ENCODE measurements around the gene SOX15.
"Not testable (repeated sequence)": the region's sequence is repeated elsewhere in the genome, so short reads cannot be mapped to it uniquely, and the experiment has no call there.

SOX15 gene

GRCh38 chr17:7589891-7590691 is at the start of gene SOX15:
SOX15 (minus strand) TSS chr17:7590094; CDS start chr17:7589676, 418 bp downstream.
- peak; percentile 55 for DNase-seq (ENCODE audit: low spot score)

- DNase-seq (ENCODE audit: low spot score): no peak
These were observed 46.3 kb upstream of the SOX15 start for GRCh38 chr17:7636163-7636562.

- DNase-seq (ENCODE audit: low spot score): peak; percentile 80
These were observed 44.5 kb upstream of the SOX15 start for GRCh38 chr17:7634384-7634783.

- DNase-seq (ENCODE audit: low spot score): no peak
These were observed 43.2 kb upstream of the SOX15 start for GRCh38 chr17:7633093-7633492.

- DNase-seq (ENCODE audit: low spot score): peak; percentile 75
These were observed 42.6 kb upstream of the SOX15 start for GRCh38 chr17:7632492-7632894.

GRCh38 chr17:7631398-7632380 is 41.8 kb upstream of the SOX15 start:
- no peak for DNase-seq (ENCODE audit: low spot score)

- DNase-seq (ENCODE audit: low spot score): no peak
These were observed 40.2 kb upstream of the SOX15 start, which contains the start of gene SHBG for GRCh38 chr17:7629939-7630571. SHBG (plus strand) TSS chr17:7630135; CDS start chr17:7630173, 38 bp downstream.

- DNase-seq (ENCODE audit: low spot score): peak; percentile 100
These were observed 37.6 kb upstream of the SOX15 start, which contains the start of gene SAT2 for GRCh38 chr17:7627250-7628121. SAT2 (minus strand) TSS chr17:7627821; CDS start chr17:7627635, 186 bp downstream.

GRCh38 chr17:7626956-7627249 is 37.0 kb upstream of the SOX15 start:
- no peak for DNase-seq (ENCODE audit: low spot score)

- DNase-seq (ENCODE audit: low spot score): no peak
These were observed 36.4 kb upstream of the SOX15 start for GRCh38 chr17:7626307-7626706.

GRCh38 chr17:7625749-7626148 is 35.9 kb upstream of the SOX15 start:
- not testable (repeated sequence) for DNase-seq (ENCODE audit: low spot score)

GRCh38 chr17:7623661-7624060 is 33.8 kb upstream of the SOX15 start:
- no peak for DNase-seq (ENCODE audit: low spot score)

GRCh38 chr17:7620835-7621234 is 30.9 kb upstream of the SOX15 start:
- no peak for DNase-seq (ENCODE audit: low spot score)

GRCh38 chr17:7618608-7619007 is 28.7 kb upstream of the SOX15 start:
- DNase-seq (ENCODE audit: low spot score): no peak

GRCh38 chr17:7615265-7615747 is 25.4 kb upstream of the SOX15 start:
- DNase-seq (ENCODE audit: low spot score): no peak

GRCh38 chr17:7614425-7615264 is 24.8 kb upstream of the SOX15 start, which contains the start of gene FXR2:
FXR2 (minus strand) TSS chr17:7614897; CDS start chr17:7614532, 365 bp downstream.
- DNase-seq (ENCODE audit: low spot score): peak; percentile 99

- DNase-seq (ENCODE audit: low spot score): peak; percentile 58
These were observed 24.0 kb upstream of the SOX15 start for GRCh38 chr17:7613769-7614424.

- no peak for DNase-seq (ENCODE audit: low spot score)
These were observed 22.4 kb upstream of the SOX15 start for GRCh38 chr17:7612294-7612640.

GRCh38 chr17:7611635-7612293 is 21.9 kb upstream of the SOX15 start:
- DNase-seq (ENCODE audit: low spot score): no peak
